Right kidney (tissue), 1 donor: ENCODE results near the gene TNPO3.

ENCODE experiments used
- DNase-seq: peaks from one replicate; pipeline ENCODE4 v3.0.0-alpha.2; 2016

Gene TNPO3

GRCh38 chr7:128906766-128907559 is 147.9 kb downstream of the TNPO3 start:
- DNase-seq = no peak

- DNase-seq = no peak
Observed at GRCh38 chr7:128906001-128906765, 148.7 kb downstream of the TNPO3 start.

- no peak for DNase-seq
Observed at GRCh38 chr7:128904381-128905197, 150.3 kb downstream of the TNPO3 start.
